Measurements from ENCODE around the gene SLC2A13.

- TF ChIP-seq CTCF (IDR thresholded peaks at IDR 0.05) (no peak), POLR2A (IDR thresholded peaks at IDR 0.05) (no peak)
Measured at GRCh38 chr12:39779768-39780340, 326.0 kb downstream of the SLC2A13 start.
